ENCODE data around the gene DGAT2L6.
"Not testable (repeated sequence)": the region's sequence is repeated elsewhere in the genome, so short reads cannot be mapped to it uniquely, and the experiment has no call there.

Gene DGAT2L6

DNA sequence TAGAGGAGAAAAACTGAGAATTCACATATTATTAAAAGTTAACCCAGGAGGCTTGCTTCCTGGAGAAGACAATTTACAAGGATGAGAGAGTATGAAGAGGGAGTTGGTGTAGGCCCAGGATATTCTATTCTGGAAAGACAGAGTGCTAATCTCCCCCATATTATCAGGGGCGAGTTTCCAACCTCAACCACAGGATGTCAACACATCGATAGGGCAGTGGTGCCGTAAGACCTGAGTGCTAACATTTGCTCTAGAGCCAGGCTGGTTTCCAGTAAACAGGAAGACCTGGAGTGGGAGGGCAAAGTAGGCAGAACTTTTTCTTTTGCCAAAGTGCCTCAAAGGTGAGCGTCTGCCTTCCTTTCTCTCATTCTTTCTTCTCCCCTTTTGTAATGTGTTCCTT is 54.4 kb downstream of the DGAT2L6 start:
- no peaks in the 10 kb centered on the region for H3K27me3 ChIP-seq (ENCODE audit: insufficient read depth, low read length, poor library complexity)
- no peaks in the 10 kb centered on the region for H3K79me1 ChIP-seq (ENCODE audit: low read length)
- no peak overlapping the region for H4K8ac ChIP-seq (ENCODE audit: low read depth, low read length)
- H3K56ac ChIP-seq (ENCODE audit: low read length), result no peak overlapping the region
- no peak overlapping the region for H4K5ac ChIP-seq (ENCODE audit: low read length)
- no peaks in the 10 kb centered on the region for H3K79me2 ChIP-seq (ENCODE audit: control insufficient read depth, insufficient read depth, low read length)
- no peaks in the 10 kb centered on the region for H3K4me1 ChIP-seq (ENCODE audit: control insufficient read depth, low read depth, low read length)
- H2BK5ac ChIP-seq (ENCODE audit: low read length), result no peak overlapping the region
- no peak overlapping the region for H3K4ac ChIP-seq (ENCODE audit: low read depth, low read length)
- no peak overlapping the region for H3K18ac ChIP-seq (ENCODE audit: low read length)
- no peak overlapping the region for H3K9ac ChIP-seq (ENCODE audit: low read length)
- no peak overlapping the region for H2AK5ac ChIP-seq (ENCODE audit: low read length)
- H3K27ac ChIP-seq (ENCODE audit: low read depth, low read length), result no peak overlapping the region
- no peaks in the 10 kb centered on the region for H3K36me3 ChIP-seq (ENCODE audit: control insufficient read depth, insufficient read depth, low read length)
- no CpG with 5 or more reads among the region's 4 CpGs for WGBS (ENCODE audit: extremely low coverage, insufficient coverage, low lambda C conversion rate)
- H2BK120ac ChIP-seq (ENCODE audit: low read depth, low read length), result no peak overlapping the region
- DNase-seq, result no peak
- H3K23ac ChIP-seq (ENCODE audit: low read length), result no peak overlapping the region
- no peak overlapping the region for H3K4me3 ChIP-seq (ENCODE audit: low read length)
- H3K4me2 ChIP-seq (ENCODE audit: low read length), result no peak overlapping the region
- H2BK15ac ChIP-seq (replicated peaks; ENCODE audit: low read depth), result no peak overlapping the region

GRCh38 chrX:70234355-70234754 is 57.1 kb downstream of the DGAT2L6 start, which contains the start of gene AWAT1:
TSS of gene AWAT1 (plus strand) at chrX:70234655. CDS start at chrX:70234696, 41 bp downstream.
- H3K27ac ChIP-seq (ENCODE audit: low read depth, low read length), result no peak within 1 kb of the TSS
- H2BK15ac ChIP-seq (replicated peaks; ENCODE audit: low read depth), result no peak within 1 kb of the TSS
- H3K36me3 ChIP-seq (ENCODE audit: control insufficient read depth, insufficient read depth, low read length), result no peaks in the 10 kb centered on the region
- H3K56ac ChIP-seq (ENCODE audit: low read length), result no peak within 1 kb of the TSS
- no peak within 1 kb of the TSS for H2BK120ac ChIP-seq (ENCODE audit: low read depth, low read length)
- no peak within 1 kb of the TSS for H3K4me3 ChIP-seq (ENCODE audit: low read length)
- no peak within 1 kb of the TSS for H4K8ac ChIP-seq (ENCODE audit: low read depth, low read length)
- H3K18ac ChIP-seq (ENCODE audit: low read length), result no peak within 1 kb of the TSS
- no peaks in the 10 kb centered on the region for H3K4me1 ChIP-seq (ENCODE audit: control insufficient read depth, low read depth, low read length)
- H2AK5ac ChIP-seq (ENCODE audit: low read length), result no peak within 1 kb of the TSS
- no peak within 1 kb of the TSS for H3K9ac ChIP-seq (ENCODE audit: low read length)
- no peak within 1 kb of the TSS for H3K4ac ChIP-seq (ENCODE audit: low read depth, low read length)
- H2BK5ac ChIP-seq (ENCODE audit: low read length), result no peak within 1 kb of the TSS
- WGBS (ENCODE audit: extremely low coverage, insufficient coverage, low lambda C conversion rate), result no CpG with 5 or more reads among the region's 3 CpGs
- H3K4me2 ChIP-seq (ENCODE audit: low read length), result no peak within 1 kb of the TSS
- H3K79me2 ChIP-seq (ENCODE audit: control insufficient read depth, insufficient read depth, low read length), result no peaks in the 10 kb centered on the region
- H4K5ac ChIP-seq (ENCODE audit: low read length), result no peak within 1 kb of the TSS
- H3K79me1 ChIP-seq (ENCODE audit: low read length), result no peaks in the 10 kb centered on the region
- H3K23ac ChIP-seq (ENCODE audit: low read length), result no peak within 1 kb of the TSS
- H3K27me3 ChIP-seq (ENCODE audit: insufficient read depth, low read length, poor library complexity), result no peaks in the 10 kb centered on the region
- DNase-seq, result no peak

GRCh38 chrX:70240751-70241150 is 63.5 kb downstream of the DGAT2L6 start:
- Histone ChIP-seq H2BK15ac (replicated peaks; ENCODE audit: low read depth) (no peak overlapping the region), H3K4me2 (ENCODE audit: low read length) (no peak overlapping the region), H3K27me3 (ENCODE audit: insufficient read depth, low read length, poor library complexity) (no peaks in the 10 kb centered on the region), H3K9ac (ENCODE audit: low read length) (no peak overlapping the region), H3K56ac (ENCODE audit: low read length) (no peak overlapping the region), H3K27ac (ENCODE audit: low read depth, low read length) (no peak overlapping the region), H3K36me3 (ENCODE audit: control insufficient read depth, insufficient read depth, low read length) (no peaks in the 10 kb centered on the region), H4K5ac (ENCODE audit: low read length) (no peak overlapping the region), H3K4me1 (ENCODE audit: control insufficient read depth, low read depth, low read length) (no peaks in the 10 kb centered on the region), H2BK120ac (ENCODE audit: low read depth, low read length) (no peak overlapping the region), H3K23ac (ENCODE audit: low read length) (no peak overlapping the region), H3K79me1 (ENCODE audit: low read length) (no peaks in the 10 kb centered on the region), H4K8ac (ENCODE audit: low read depth, low read length) (no peak overlapping the region), H3K4me3 (ENCODE audit: low read length) (no peak overlapping the region), H2AK5ac (ENCODE audit: low read length) (no peak overlapping the region), H2BK5ac (ENCODE audit: low read length) (no peak overlapping the region), H3K79me2 (ENCODE audit: control insufficient read depth, insufficient read depth, low read length) (no peaks in the 10 kb centered on the region), H3K18ac (ENCODE audit: low read length) (no peak overlapping the region), H3K4ac (ENCODE audit: low read depth, low read length) (no peak overlapping the region)
- no CpG with 5 or more reads among the region's 1 CpG for WGBS (ENCODE audit: extremely low coverage, insufficient coverage, low lambda C conversion rate)
- DNase-seq, result no peak

GRCh38 chrX:70241501-70241900 is 64.2 kb downstream of the DGAT2L6 start:
- 100% methylated on average over 1 of the region's 2 CpGs for WGBS (ENCODE audit: extremely low coverage, insufficient coverage, low lambda C conversion rate)

DNA sequence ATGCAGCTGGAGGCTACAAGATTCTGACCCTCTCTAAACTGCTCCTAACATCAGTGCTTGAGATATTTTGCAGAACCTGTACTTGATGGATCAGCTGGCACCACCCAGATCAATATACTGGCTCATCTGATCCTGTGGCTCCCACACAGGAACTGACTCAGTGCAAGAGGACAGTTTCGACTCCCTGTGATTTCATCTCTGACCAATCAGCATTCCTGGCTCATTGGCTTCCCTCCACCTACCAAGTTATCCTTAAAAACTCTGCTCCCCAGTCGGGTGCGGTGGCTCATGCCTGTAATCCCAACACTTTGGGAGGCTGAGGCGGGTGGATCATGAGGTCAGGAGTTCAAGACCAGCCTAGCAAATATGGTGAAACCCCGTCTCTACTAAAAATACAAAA is 66.3 kb downstream of the DGAT2L6 start:
- H3K4me2 ChIP-seq (ENCODE audit: low read length); H4K8ac ChIP-seq (ENCODE audit: low read depth, low read length); H3K27me3 ChIP-seq (ENCODE audit: insufficient read depth, low read length, poor library complexity); H3K4ac ChIP-seq (ENCODE audit: low read depth, low read length); H2BK15ac ChIP-seq (replicated peaks; ENCODE audit: low read depth); H3K27ac ChIP-seq (ENCODE audit: low read depth, low read length); H3K56ac ChIP-seq (ENCODE audit: low read length); H3K4me3 ChIP-seq (ENCODE audit: low read length); H3K23ac ChIP-seq (ENCODE audit: low read length); H3K36me3 ChIP-seq (ENCODE audit: control insufficient read depth, insufficient read depth, low read length); H2BK120ac ChIP-seq (ENCODE audit: low read depth, low read length); H3K18ac ChIP-seq (ENCODE audit: low read length); H3K9ac ChIP-seq (ENCODE audit: low read length); H3K4me1 ChIP-seq (ENCODE audit: control insufficient read depth, low read depth, low read length); H3K79me1 ChIP-seq (ENCODE audit: low read length); H4K5ac ChIP-seq (ENCODE audit: low read length); H3K79me2 ChIP-seq (ENCODE audit: control insufficient read depth, insufficient read depth, low read length); DNase-seq; H2AK5ac ChIP-seq (ENCODE audit: low read length); H2BK5ac ChIP-seq (ENCODE audit: low read length): not testable (repeated sequence)
- WGBS (ENCODE audit: extremely low coverage, insufficient coverage, low lambda C conversion rate), result no CpG with 5 or more reads among the region's 5 CpGs

More at GRCh38 chrX:70241501-70241900, 64.2 kb downstream of the DGAT2L6 start:
- Histone ChIP-seq H3K4me3 (ENCODE audit: low read length) (no peak overlapping the region), H2BK120ac (ENCODE audit: low read depth, low read length) (no peak overlapping the region), H3K56ac (ENCODE audit: low read length) (no peak overlapping the region), H4K5ac (ENCODE audit: low read length) (no peak overlapping the region), H3K4ac (ENCODE audit: low read depth, low read length) (no peak overlapping the region), H3K23ac (ENCODE audit: low read length) (no peak overlapping the region), H3K27me3 (ENCODE audit: insufficient read depth, low read length, poor library complexity) (no peaks in the 10 kb centered on the region), H2BK5ac (ENCODE audit: low read length) (no peak overlapping the region), H3K79me2 (ENCODE audit: control insufficient read depth, insufficient read depth, low read length) (no peaks in the 10 kb centered on the region), H2AK5ac (ENCODE audit: low read length) (no peak overlapping the region), H3K36me3 (ENCODE audit: control insufficient read depth, insufficient read depth, low read length) (no peaks in the 10 kb centered on the region), H3K4me1 (ENCODE audit: control insufficient read depth, low read depth, low read length) (no peaks in the 10 kb centered on the region), H3K79me1 (ENCODE audit: low read length) (no peaks in the 10 kb centered on the region), H2BK15ac (replicated peaks; ENCODE audit: low read depth) (no peak overlapping the region), H3K4me2 (ENCODE audit: low read length) (no peak overlapping the region), H3K27ac (ENCODE audit: low read depth, low read length) (no peak overlapping the region), H4K8ac (ENCODE audit: low read depth, low read length) (no peak overlapping the region), H3K18ac (ENCODE audit: low read length) (no peak overlapping the region), H3K9ac (ENCODE audit: low read length) (no peak overlapping the region)
- DNase-seq, result no peak

DNA sequence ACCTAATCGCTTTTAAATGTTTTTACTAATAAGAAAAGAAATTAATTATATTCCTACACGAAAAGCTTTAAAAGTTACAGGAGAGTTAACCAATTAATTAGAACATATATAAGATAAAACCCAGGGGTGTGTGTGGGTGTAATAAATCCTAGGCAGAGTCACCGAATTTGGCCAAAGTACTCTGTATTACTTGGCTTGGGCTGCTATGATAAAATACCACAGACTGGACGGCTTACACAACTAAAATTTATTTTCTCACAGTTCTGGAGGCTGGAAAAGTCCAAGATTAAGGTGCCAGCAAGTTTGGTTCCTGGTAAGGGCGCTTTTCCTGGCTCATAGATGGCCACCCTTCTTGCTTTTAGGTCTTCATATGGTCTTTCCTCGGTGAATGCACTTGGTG is 67.6 kb downstream of the DGAT2L6 start:
- no peaks in the 10 kb centered on the region for H3K79me2 ChIP-seq (ENCODE audit: control insufficient read depth, insufficient read depth, low read length)
- H3K79me1 ChIP-seq (ENCODE audit: low read length), result no peaks in the 10 kb centered on the region
- no peak overlapping the region for H3K23ac ChIP-seq (ENCODE audit: low read length)
- H2BK15ac ChIP-seq (replicated peaks; ENCODE audit: low read depth), result no peak overlapping the region
- no peak overlapping the region for H2AK5ac ChIP-seq (ENCODE audit: low read length)
- no peak overlapping the region for H2BK5ac ChIP-seq (ENCODE audit: low read length)
- no peak overlapping the region for H4K8ac ChIP-seq (ENCODE audit: low read depth, low read length)
- no peak overlapping the region for H2BK120ac ChIP-seq (ENCODE audit: low read depth, low read length)
- H3K4me3 ChIP-seq (ENCODE audit: low read length), result no peak overlapping the region
- no peak overlapping the region for H3K4ac ChIP-seq (ENCODE audit: low read depth, low read length)
- no peaks in the 10 kb centered on the region for H3K27me3 ChIP-seq (ENCODE audit: insufficient read depth, low read length, poor library complexity)
- no peak for DNase-seq
- no peak overlapping the region for H3K9ac ChIP-seq (ENCODE audit: low read length)
- H3K56ac ChIP-seq (ENCODE audit: low read length), result no peak overlapping the region
- no peak overlapping the region for H3K4me2 ChIP-seq (ENCODE audit: low read length)
- no peak overlapping the region for H4K5ac ChIP-seq (ENCODE audit: low read length)
- no CpG with 5 or more reads among the region's 6 CpGs for WGBS (ENCODE audit: extremely low coverage, insufficient coverage, low lambda C conversion rate)
- H3K27ac ChIP-seq (ENCODE audit: low read depth, low read length), result no peak overlapping the region
- H3K36me3 ChIP-seq (ENCODE audit: control insufficient read depth, insufficient read depth, low read length), result no peaks in the 10 kb centered on the region
- H3K4me1 ChIP-seq (ENCODE audit: control insufficient read depth, low read depth, low read length), result no peaks in the 10 kb centered on the region
- no peak overlapping the region for H3K18ac ChIP-seq (ENCODE audit: low read length)

Measured in mesendoderm (in vitro differentiated cells).